NAMALWA (cell line): ENCODE measurements around the gene KRT1.
A peak's percentile ranks its signal among the peaks of the same experiment; 100 is the strongest.
"Not testable (repeated sequence)": the region's sequence is repeated elsewhere in the genome, so short reads cannot be mapped to it uniquely, and the experiment has no call there.

ENCODE experiments used
- DNase-seq: peaks from one replicate; pipeline ENCODE4 v3.0.0-alpha.2; 2015; ENCODE audit warnings: low spot score

The KRT1 gene

DNA sequence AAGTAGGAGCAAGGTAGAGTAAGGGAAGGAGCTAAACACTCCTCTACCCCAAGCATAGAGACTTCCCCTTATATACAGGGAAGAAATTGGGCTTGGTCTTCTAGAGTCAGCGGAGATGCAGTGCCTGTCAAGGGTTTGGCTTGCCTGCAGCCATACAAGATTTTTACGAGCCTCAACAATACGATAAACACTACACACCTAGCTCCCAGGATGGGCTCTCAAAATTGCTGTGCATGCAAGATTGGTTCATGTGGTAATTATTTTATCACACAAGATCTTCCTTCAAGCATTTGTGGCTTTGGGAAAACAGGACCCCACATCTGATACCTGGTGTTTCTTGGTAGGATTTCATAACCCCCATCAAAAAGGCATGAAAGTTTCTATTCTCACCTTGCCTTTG lies at the start of gene KRT1:
TSS of gene KRT1 (minus strand) at position 45 of the 400 bp plus-strand sequence. CDS start 59 bp downstream, outside the sequence.
- DNase-seq: no peak

DNA sequence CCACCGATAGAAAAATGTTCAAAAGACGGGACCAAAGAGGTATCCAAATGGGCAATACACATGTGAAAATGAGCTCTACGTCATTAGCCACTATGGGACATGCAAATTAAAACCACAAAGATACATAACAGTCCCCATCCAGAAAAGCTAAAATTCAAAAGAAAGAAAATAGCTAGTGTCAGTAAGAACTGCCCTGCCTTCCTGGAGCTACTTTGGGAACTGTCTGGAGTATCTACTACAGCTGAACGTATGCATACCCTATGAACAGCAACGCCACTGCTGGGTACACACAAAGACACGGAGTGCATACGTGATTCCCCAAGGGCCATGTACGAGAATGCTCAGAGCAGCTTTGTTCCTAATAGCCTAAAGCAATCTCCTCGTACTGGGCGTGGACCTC lies 48.9 kb upstream of the KRT1 start:
- no peak for DNase-seq

DNA sequence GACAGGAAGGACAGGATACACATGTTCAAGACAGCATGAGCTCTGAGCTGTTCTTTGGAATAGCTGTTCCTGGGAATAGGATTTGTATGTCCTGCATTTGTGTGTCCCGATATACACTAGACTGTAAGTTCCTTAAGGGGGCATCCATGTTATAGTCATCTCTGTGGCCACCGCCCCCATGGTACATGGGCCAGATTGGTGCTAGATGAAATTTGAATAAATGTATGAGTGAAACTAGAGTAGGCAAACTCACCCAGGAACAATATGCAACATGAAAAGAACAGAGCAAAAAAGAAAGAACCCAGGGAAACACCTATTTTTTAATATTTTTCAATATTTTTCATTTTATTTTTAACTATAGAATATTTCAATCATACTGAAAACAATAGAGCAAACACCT lies 48.2 kb upstream of the KRT1 start:
- no peak for DNase-seq

DNA sequence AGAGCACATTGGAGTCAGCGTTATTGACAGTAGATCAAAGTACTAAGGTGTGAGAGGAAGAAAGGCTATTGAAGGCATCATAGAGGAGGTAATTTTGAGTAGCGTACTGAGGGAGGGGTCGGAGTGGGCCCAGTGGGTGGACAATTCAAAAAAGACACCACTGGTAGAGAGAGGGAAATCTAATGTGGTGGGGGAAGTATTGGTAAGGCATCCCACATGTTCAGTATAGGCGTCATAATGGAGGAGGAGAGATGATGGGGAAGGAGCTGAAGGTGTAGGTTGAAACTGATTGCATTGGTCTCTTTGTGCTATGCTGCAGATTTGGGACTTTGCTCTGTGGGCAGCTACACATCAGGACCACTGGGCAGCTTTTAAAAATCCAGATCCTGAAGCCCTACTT lies 46.8 kb upstream of the KRT1 start:
- no peak for DNase-seq

DNA sequence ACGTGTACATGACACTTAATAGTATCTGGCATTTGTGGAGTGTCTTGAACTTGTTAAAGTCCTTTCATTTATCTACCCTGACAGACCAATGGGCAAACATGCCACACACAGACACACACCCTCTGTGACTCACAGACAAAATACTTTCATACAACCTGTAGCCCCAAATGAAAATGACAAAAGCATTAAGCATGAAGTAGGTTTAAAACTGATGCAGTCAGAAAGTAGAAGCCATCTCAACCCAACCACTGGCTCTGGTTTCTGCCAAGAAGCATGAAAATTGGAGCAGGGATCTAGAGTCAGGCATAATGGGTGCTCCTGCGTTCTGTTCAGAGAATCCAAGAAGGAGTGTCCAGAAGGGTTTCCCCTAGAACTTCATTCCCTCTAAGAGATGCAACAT lies 46.2 kb upstream of the KRT1 start:
- no peak for DNase-seq

DNA sequence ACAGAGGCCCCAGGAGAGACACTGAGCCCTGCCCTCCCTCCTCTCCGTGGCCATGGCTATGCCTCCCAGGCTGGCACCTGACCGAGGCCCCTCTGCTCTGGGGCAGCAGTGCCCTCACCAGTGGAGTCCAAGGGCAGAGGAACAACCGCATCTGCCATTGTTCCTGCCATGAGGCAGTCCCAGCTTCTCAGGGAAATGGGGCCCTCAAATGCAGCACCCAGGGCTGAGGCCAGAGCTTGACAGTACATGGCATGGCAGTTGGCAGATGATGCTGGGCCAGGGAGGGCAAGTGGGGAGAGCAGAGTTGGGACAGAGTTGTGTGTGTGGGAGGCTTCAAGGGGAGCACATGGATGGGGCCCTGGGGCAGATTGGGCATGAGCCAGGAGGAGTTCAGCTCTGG lies 44.2 kb upstream of the KRT1 start:
- DNase-seq: no peak

DNA sequence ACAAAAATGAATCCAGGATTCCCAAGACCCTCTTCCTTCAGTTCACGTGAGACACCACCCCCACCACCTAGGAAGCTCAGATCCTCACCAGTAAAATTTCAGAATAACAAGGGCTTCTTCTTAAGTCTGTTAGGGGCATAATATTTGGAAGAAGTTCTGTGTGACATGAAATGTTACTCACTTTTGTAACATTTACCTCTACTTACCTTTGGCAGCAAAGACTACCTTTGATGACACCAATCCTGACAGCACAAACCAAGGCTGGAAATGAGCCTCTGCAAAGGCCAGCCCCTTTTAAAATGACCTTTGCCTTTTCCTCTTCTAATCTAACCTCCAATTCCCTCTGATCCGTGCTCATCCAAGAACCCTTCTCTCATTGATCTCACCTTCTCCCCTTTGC lies 42.5 kb upstream of the KRT1 start:
- no peak for DNase-seq

DNA sequence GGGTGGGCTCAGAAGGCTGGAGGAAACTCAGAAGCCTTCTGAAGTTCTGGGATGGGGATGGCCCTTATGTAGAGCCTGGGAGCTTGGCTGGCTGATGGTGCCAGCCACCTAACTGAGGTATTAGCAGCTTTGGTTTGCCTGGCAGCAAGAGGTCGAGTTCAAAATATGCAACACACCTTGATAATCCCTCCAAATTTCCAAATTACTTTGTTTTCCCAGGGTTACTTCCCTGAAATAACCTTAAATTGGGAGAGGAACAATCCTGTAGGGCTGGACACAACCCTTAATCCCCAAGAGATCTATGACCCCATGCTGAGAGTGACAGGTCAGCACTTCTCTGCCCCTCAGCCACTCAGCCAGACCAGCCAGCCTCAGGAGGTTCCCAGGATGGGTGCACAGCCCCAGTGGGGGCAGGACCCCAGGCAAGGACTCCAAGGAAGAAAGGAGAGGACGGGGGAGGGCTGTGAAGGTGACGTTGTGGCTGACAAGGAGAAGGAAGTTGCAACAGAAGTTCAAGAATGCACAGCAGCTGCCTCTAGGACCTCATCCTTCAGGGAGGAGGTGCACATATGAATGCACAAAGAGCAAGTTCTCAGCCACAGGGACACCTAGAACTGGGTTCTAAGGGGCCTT lies 41.7 kb upstream of the KRT1 start:
- DNase-seq: no peak

DNA sequence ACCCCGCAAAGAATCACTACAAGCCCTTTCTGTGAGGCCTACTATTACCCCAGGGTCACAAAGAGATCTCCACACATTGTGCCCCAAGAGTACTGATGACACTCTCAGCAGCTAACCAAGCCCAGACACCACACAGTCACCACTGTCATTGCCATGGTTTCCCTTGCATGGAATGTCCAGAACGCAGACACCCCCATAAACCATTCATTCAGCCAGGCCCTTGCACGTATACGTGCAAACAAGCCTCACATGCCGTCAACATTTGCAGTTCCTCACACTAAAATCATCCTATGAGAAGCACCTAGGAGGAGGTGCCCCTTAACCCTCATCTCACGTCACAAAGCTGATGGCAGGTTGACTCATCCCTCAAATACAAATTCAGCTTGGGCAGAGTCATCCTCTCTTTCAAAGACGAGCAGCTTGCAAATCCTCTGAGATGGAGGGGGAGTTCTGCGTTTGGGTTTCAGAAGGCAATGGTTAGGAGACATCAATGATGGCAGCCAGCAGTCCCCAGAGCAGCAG lies 40.2 kb upstream of the KRT1 start:
- DNase-seq: no peak

DNA sequence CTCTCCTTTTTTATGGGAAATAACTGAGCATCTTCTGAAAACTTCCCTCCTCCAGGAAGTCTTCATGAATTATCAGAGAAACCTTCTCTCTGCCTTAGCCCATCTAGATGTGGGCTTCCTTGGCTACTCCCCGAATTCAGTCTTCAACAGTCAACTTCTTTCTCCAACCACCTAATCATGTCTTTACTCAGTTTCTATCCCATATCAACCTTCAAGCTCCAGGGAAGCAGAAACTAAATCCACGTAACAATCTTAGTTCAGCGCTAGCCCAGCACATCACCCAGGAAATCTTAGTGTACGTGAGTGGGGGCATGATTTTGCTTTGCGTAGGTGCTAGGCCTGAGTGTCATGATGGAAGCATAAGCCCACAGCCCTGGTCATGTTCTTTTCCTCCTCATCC lies 35.9 kb upstream of the KRT1 start:
- DNase-seq: no peak

DNA sequence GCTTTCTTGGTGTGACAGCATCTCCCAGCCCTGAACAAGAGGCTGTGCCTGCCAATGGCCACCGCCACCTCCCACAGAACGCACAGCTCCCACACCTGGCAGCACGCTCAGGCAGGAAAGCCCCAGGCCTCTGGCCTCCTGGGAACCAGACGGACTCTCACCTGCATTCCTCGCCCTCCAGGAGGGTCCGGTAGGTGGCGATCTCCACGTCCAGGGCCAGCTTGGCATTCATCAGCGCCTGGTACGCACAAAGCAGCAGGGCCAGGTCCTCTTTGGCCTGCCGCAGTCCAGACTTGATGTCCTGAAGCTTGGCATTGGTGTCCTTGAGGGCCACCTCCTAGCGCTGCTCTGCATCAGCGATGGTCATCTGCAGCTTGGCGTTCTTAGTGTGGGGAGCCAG lies 35.2 kb upstream of the KRT1 start:
- DNase-seq: no peak

DNA sequence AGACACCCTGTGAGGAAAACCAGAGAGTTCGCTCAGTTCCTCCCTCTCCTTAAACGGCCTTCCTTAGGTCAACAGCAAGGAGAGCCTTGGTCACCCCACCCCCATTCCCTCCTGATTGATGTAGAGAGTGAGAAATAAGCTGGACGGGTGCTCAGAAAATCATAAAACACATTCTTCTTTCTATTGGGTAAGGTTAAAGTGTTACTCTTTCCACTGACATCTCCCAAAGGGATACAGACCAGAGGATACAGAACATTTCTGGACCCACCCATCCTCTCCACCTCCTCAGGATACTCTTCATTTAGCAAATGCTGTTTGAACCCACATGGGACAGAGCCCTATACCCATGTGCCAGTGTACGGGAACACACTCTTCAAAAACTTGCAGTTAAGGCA lies 34.7 kb upstream of the KRT1 start:
- DNase-seq: no peak

DNA sequence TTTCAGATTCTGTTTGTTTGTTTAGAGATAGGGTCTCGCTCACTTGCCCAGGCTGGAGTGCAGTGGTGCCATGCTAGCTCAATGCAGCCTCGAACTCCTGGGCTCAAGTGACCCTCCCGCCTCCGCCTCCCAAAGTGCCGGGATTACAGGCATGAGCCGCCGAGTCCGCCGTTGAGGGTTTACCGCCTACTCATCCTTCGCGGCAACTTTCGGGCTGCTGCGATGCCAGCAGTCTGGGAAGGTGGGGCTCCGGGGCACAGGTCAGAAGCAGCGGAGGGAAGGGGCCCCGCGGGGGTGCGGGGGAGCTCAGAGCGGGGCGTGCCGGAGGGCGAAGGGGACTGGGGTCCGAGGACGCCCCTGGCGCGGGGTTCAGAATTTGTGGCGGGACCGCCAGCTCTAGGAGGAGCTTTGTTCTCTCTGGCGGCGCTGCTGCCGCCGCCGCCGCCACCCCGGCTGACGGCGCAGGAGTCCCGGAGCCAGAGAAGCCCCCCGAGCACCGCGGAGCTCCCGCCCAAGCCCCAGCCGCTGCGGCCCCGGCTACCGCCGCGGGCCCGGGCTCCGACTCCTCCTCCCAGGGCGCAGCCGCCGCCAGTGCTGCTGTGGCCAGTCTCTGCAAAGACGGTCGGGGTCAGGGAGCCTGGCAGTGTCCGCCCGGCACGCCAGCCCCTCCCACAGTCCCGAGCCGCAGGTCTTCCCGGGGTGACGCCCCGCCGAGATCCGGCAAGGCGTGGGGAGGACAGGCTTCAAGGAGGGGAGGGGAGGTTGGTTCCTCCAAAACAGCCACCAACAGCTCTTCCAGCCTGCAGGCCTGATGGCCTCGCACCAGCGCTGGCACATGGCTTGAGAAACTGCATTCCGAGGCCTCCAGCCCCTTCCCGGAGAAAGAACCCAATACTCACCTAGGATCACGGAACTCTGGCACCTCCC lies 34.0 kb upstream of the KRT1 start:
- DNase-seq: no peak

DNA sequence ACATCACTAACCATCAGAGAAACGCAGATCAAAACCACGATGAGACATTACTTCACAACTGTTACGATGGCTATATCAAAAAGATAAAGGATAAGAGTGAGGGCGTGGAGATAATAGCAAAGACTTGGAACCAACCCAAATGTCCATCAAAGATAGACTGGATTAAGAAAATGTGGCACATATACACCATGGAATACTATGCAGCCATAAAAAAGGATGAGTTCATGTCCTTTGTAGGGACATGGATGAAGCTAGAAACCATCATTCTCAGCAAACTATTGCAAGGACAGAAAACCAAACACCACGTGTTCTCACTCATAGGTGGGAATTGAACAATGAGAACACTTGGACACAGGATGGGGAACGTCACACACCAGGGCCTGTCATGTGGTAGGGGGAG lies 31.9 kb upstream of the KRT1 start:
- DNase-seq: not testable (repeated sequence)

DNA sequence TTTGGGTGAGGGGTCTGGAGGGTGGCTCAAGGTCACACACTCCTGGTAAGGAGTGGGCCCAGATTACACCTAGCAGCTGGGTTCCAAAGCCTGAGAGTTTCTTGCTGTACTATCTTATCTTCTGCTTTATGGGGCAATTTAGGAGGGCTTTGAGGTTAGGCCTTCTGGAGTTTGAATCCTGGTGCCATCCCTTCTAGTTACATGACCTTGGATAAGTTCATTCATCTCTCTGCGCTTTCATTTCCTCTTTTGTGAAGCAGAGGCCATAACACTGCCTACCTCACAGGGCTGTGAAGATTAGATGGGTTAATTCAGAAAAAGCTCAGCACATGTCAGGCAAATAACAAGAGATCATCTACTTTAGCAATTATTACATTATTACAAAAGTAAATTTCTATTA lies 30.5 kb upstream of the KRT1 start:
- DNase-seq: peak; percentile 35

DNA sequence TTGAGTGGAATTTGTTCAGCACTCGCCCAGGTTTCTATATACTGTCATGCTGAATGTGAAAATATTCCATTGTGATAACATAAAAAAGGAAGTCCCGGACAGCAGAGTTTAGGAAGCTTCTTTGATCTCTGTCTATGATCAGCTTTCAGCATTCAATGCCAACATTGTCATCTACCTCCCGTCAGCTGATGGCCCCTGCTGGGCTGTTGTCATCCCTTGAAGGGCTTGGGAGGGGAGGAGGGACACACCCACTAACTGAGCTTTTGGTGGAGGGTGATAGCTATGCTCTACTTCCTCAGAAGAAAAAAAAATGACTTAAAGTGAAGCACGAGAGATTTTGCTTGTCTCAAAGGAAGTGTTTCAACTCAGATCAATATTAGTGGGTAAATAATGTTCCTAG lies 27.8 kb upstream of the KRT1 start:
- DNase-seq: no peak

DNA sequence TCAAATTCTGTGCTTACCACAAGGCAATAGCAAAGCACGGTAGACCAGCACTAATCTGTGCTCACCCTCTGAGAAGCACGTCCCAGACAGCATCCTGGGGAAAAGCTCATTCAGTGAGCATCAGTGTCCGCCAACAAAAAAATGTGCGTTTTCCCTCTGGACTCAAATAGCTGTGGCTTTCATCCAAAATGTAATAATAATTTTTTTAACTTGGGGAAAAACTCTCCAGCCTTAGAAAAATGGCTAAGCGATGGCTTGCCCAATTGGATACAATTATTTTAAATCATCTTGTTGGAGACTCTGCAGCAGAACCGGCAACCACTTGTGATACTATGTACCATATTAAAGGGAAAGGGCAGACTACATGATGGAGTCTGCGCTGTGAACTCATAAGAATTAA lies 24.3 kb upstream of the KRT1 start:
- no peak for DNase-seq

DNA sequence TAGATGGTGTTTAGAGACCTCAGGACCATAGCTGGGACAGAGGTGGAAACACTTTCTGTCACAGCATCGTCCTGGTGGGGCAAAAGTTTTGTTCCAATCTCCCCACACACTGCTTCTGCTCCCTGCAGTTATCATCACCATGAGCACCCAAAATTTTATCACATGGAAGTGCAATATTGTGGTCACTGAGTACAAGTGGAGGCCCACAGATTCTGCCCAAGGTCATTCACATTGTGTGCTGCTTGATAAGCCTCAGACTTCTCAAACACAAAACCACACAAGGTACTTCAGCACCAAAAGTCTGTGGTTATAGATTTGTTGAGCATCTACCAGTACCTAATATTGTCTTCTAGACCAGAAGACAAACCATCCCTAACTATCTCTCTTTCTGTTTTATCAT lies 23.7 kb upstream of the KRT1 start:
- DNase-seq: no peak

DNA sequence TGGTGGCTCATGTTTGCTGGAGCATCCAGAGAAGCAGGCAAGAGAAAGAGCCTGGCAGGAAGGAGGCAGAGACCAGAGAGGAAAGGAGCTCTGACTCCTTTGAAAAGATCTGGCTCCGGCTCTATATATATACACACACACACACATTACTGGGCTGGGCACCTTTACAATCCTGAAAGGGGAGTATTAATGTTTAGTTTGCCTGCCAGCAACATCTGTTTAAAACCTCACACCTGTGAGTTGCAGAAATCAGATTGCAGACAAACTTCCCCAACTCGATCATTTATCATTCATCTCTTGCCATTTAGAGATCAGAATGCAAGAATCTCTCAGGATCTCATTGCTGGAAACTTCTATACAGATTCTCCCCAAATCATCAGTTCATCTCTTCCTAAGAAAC lies 23.2 kb upstream of the KRT1 start, which contains the start of gene KRT77:
TSS of gene KRT77 (minus strand) at position 101 of the 400 bp plus-strand sequence. CDS start at position 11, 90 bp downstream.
- no peak for DNase-seq

DNA sequence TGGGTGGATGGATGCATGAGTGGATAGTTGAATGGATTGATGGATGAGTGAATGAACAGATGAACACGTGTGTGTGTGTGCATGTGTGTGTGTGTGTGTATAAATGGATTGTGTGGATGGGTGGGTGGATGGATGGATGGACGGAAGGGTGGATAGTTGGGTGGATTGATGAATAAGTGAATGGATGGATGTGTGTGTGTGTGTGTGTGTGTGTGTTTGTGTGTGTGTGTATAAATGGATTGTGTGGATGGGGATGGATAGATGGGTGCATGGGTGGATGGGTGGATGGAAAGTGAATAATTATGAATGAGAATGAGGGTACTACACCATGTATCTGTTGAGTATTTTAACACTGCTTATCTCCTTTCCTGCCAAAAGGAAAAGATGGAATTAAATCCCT lies 22.1 kb upstream of the KRT1 start:
- DNase-seq: no peak

DNA sequence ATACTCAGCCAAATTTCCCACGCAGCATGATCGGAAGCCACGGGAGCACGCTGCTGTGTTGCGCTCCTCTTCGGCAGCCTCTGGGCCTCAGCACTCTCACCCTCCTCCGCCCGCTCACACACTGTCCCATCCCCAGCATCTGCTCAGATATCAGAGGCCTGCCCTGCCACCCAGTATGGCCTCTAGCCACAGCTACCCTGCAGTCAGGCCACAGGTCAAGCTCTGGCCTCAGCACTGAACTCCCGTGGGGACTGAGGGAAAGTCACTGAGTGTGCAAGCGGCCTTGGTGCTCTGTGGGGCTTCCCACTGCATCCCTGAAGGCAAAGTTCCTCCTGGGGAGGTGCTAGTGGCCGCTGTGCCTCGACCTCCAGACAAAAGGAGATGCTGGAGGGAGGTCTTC lies 21.1 kb upstream of the KRT1 start:
- DNase-seq: no peak

DNA sequence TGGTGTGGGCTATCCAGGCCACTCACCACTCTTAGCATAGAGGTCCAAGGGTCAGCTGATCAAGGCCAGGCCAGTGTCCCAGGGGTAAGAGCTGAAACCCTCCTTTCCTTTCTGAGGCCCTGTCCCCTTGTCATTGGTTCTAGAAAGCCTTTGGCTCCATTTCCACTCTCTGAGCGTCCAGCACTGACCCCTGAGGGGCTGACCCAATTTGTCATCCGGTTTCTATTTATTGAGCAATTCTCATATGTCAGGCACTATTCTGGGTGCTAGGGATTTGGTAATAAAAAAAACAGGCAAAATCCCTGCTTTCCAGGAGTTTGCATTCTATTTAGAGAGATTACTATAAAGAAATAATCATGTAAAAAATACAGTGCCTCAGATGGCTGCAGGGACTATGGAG lies 19.8 kb upstream of the KRT1 start:
- DNase-seq: no peak

DNA sequence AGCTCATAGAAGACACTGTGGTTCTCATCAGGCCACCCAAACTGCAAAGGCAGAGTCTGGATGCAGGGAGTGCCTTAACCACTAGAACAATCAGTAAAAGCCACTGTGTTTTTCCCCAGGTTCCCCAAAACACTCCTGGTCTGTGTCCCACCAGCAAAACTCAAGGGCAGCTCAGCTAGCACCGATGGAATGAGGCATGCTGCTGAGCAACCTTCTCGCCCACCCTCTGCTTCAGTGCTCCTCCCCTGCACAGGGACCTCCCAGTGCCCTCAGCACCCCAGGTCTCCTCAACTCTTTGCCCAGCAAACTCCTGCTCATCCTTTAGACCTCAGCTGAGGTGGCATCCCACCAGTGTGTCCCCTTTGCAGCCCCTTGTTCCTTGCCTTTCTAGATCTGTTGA lies 19.2 kb upstream of the KRT1 start:
- no peak for DNase-seq
